GM19468 (cell line): ENCODE measurements around the gene CLIC1.

Source experiments
- ATAC-seq: cut with Tn5 transposase; IDR thresholded peaks from one replicate; pipeline ENCODE4 v1.9.1; 2021; ENCODE audit warnings: mild to moderate bottlenecking, moderate library complexity, moderate number of reproducible peaks; ENCODE audit not compliant: unreplicated experiment; ENCODE audit errors: extremely low read depth

The CLIC1 gene

GRCh38 chr6:31707701-31708100 lies 28.6 kb downstream of the CLIC1 start:
- ATAC-seq, result no peak

GRCh38 chr6:31706599-31706998 lies 29.7 kb downstream of the CLIC1 start, which contains the start of gene LY6G6F:
LY6G6F (plus strand) TSS chr6:31706866; CDS start chr6:31706907, 41 bp downstream.
- ATAC-seq, result no peak

GRCh38 chr6:31705931-31706330 lies 30.4 kb downstream of the CLIC1 start:
- ATAC-seq, result no peak

DNA sequence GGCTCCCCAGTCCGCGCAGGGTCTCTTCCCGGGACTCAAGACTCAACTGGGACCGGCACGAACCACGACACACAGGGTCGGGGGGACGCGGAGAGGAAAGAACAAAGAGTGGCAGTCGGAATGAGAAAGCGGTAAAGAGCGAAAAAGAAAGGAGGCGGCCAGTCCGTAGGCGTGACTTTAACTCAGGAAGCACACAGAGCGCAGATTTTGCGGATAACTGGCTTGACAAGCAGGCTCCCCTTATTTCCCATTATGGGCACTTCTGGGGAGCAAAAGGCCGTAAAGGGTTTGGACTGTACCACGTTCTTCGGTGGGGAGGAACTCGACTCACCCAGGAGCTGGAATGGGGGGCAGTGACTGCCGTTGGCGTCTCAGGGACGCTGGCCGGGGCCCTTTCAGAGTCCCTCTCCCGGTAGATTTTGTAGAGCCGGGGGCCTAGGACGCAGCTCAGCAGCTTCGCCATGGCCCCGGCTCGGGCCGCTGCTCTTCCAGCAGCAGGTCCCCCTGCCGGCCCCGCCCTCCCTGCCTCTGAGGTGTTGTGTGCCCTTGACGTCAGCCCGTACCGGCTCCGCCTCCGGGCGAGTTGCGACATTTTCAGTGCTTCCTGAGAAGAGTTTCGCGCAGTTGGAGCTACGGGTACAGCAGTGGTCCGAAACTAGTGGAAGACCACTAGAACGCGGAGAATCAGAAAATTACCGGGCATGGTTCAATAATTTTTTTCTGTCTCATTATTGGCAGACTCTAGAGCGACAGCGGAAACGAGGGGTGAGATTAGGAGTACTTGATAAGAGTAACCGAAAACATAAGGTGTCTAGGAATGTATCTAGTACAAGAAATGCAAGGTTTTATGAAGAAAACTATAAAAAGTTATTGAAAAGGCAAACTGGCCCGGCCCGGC lies 33.3 kb downstream of the CLIC1 start, which contains the start of gene ABHD16A:
Gene ABHD16A (minus strand): TSS at position 506 of the 898 bp plus-strand sequence. CDS start 43 bp downstream, at position 463.
- ATAC-seq, result peak; percentile 42

DNA sequence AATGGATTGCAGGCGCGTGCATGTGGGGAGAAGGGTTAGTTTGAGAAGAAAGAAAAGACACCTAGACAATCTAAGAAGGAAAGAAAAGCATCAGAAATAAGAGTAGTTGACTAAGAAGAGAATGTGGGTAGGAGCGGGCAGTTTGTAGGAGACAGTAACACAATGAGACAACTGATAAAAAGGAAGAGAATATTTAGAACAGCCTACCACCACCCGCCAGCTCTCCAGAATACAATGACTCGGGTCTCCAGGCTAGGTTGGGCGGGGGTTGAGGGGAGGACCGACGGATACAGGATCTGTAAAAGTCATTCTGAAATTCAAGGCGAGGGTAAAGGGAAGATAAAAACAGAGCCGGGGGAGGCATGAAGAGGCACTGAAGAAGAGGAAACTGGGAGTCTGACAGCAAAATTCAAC lies 33.9 kb downstream of the CLIC1 start:
- ATAC-seq, result no peak

DNA sequence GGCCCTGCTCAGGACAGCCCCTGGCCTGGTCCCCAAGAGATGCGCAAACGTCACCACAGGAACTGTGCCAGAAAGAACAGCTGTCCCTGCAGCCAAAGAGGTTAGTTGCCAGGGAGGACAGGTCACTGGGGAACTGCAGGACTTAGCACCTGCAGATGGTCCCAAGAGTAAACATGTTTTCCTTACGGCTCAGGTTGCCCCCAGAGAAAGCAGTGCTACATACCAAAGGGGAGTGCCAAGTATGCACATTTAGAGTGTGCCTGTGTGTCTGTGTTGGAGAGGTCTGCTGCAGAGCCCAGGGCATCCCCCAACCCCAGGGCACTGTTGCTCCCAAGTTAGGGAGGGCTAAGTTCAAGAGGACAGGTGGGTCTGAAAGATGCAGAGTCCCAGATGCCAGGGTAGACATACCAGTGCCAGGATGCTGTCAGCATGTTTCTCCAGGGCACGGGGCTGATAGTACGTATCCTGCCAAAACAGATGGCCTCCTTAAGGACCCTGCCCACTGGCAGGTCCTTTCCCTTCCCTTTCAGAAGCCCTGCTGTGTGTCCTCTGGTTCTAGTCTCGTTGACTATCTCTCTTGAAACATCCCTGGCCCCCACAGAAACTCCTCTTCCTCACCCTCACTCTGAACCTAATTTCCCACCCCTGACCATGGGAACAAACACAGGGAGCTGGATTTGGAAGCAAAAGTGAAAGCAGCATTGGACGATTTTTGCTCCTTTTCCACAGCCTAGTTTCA lies 34.5 kb downstream of the CLIC1 start:
- ATAC-seq, result no peak

DNA sequence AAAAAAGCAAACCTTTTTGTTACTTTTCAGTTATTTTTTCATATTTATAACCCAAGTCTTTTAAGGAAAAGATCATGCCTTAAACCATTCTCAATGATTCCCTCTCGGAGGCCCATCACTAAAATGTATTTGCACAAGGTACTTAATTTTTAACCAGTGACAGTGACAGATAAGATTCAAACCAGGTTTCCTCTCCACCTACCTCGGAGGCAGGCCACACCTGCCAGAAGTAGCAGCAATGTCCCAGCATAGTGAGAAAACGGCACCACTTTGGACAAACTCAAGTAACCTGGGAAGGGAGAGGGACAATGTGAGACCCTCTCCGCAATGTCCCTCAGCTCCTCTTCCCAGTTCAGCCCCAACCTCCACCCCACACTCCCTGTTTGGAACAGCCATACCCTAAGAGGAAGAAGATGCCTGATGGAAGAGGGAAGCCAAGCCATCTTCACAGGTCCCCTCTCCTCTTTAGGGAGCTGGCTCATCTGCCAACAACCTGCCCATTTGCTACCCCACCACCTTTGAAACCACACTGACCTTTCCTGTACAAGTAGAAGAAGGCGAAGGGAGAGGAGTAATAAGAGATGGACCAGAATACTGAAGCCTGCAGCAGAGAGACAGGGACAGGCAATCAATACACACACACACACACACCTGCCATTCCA lies 35.5 kb downstream of the CLIC1 start:
- no peak for ATAC-seq

DNA sequence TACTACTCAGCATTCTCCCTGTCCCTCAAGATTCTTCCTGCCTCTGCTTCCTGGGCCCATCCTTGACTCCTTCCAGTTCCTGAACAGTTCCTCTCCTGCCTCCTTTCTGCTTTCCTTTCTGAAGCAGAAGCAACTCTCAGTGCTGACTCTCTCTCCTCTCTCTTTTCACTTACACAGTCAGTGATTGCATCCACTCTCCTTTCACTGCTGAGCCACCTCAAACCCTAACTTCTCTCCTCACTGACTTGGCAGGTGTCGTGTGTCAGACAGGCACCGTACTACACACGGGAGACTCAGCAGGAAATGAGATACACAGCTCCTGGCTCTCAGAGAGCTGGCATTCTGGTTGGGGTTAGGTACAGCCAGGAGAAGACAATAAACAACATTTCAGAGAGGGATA lies 38.8 kb downstream of the CLIC1 start:
- ATAC-seq, result no peak

GRCh38 chr6:31693535-31693934 lies 42.8 kb downstream of the CLIC1 start:
- no peak for ATAC-seq

DNA sequence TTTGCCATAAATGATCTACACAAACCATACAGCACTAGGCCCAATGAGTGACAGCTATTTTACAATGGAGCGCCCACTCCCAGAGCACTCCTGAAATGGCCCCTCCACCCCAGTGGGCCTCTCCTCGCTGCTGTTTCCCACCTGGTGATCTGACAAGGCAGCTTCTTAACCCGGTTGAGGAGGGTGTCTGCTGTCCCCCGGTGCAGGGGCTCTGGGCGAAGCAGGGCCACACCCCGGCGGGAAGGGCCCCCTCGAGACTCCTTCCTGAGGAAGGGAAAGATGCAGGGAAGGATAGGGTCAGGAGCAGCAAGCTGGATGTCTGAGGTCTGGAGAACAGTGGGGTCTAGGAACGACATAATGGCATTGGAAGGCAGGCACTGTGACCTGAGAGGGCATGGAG lies 43.4 kb downstream of the CLIC1 start:
- no peak for ATAC-seq

GRCh38 chr6:31692353-31692752 lies 44.0 kb downstream of the CLIC1 start:
- ATAC-seq, result no peak

- no peak for ATAC-seq
Measured at GRCh38 chr6:31691564-31692108, 44.7 kb downstream of the CLIC1 start.

- no peak for ATAC-seq
Measured at GRCh38 chr6:31691078-31691463, 45.3 kb downstream of the CLIC1 start.

DNA sequence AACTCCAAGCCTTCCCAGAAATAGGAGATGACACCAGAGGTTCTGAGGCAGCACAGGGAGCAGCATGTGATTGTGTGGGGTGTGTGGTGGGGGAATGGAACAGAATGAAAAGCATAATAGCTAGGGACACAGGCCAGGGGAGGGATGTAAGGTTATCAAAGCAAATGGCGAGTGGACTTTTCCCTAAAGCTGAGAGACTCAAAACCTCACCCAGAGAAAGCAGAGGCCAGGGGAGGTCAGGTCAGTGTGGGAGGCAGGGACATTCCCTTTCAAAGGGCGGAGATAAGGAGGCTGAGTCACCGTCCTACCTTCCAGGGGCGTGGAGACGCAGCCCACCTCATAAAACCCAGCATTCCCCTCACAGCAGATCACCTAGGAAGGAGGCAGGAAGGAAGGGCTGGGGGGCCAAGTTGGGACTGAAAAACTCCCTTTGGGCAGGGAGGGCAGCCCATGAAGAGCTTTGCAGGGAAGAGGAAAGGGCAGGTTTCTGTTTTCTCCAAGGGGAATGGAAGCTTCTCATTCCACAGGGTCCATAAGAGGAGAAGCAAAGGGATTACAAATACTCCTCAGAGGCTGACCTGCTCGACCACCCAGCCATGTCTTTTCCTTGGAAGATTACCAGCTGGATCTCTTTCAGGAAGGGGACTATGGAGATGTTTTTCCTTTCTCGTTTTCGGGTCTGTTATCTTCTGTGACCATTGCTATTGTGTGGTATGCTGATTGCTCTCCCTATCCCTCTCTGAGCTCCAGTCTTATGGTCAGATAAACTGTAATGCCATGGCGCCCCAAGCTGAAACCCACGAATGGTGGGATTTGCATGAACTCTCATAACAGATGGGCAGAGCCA lies 45.9 kb downstream of the CLIC1 start:
- no peak for ATAC-seq

DNA sequence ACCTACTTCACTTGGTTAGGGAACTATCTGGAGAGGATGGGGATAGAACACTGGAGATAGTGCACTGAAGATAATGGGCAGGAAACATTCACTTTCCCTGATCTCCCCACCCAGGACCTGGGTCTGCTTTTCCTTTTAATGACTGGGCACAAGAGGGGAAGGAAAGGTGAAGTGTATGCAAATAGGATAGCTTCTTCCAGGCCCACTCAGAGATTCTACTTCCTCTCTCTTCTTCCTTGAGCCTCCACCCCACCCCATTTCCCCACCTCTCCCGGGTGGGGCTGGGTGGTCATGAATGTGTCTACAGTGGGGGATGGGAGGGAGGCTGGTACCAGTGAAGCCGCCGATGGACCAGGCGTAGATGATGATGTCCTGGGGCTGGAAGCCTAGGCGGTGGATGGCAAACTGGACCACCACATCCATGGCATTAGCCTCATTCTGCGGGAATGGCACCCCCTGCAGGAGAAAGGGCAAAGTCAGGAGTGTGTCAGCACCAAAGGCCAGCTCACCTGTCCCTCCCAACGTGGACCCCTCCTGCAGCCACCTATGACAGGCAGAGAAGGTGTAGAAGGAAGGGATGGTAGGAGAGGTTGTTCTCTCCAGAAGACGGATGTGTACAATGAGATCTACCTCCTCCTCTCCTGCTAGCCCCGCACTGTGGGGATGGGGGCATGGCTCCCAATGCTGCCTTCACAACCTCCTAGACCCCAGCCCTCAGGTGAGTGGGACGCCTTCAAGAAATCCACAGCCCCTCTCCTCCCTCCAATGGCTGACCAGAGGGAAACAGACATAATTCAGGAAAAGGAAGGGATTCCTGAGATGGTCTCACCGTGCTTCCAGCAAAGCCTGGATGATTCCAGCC lies 46.9 kb downstream of the CLIC1 start:
- no peak for ATAC-seq

- no peak for ATAC-seq
Measured at GRCh38 chr6:31687860-31688693, 48.3 kb downstream of the CLIC1 start.

DNA sequence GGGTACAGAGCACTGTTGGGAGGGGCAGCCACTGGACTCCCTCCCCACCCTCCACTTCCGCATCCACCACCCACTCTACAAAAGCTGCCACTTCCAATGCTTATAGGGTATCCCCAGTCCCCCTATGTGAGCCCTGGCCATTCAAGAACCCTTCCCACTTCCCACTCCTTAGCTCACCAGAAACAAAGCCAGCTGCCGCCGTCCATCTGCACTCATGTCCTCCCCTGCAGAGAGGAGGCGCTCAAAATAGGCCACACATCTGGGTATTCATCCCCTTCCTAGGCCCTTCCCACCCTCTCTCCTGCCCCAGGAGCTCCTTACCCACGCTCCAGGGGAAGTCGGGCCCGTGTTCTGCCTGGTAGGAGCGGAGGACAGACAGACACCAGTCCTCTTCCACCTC lies 49.0 kb downstream of the CLIC1 start:
- ATAC-seq, result no peak

GRCh38 chr6:31686483-31686882 lies 49.8 kb downstream of the CLIC1 start:
- no peak for ATAC-seq
